OCI-LY7 (cell line): ENCODE measurements around the gene HOMER3. TPM values are rescaled to one million over a fixed set of nuclear protein-coding genes. Genes with fewer than 3 reads are reported as not detected.

Experiments used
- BruUV-seq: library from RNA; stranded (reverse); fragments of 400-500 nt; replicated peaks from 2 replicates; lab custom pipeline; 2021; lab: Mats Ljungman, UMichigan
- CTCF ChIA-PET: fragments of 300-600 bp; sonication (Branson Sonifier 250); formaldehyde crosslinking; loops from one replicate; lab custom pipeline; 2022; ENCODE audit warnings: antibody characterized with exemption; ENCODE audit not compliant: unreplicated experiment; lab: Charles Lee
- POLR2A ChIA-PET: fragments of 300-600 bp; sonication (Branson Sonifier 250); formaldehyde crosslinking; loops from one replicate; lab custom pipeline; 2022; ENCODE audit warnings: antibody characterized with exemption; lab: Charles Lee
- DNase-seq: peaks from one replicate; pipeline ENCODE4 v3.0.0-alpha.2; 2015; ENCODE audit warnings: low spot score
- H2AFZ ChIP-seq: fragments of 200-600 bp; sonication (generic), shearing (Covaris generic); 2 replicates; pipeline ENCODE4 v1.6.1; 2014; ENCODE audit warnings: mild to moderate bottlenecking, antibody characterized with exemption, low read length, moderate library complexity
- H3K27ac ChIP-seq: fragments of 200-600 bp; sonication (generic); 2 replicates; pipeline ENCODE4 v1.5.1; 2014; ENCODE audit warnings: mixed run types, low read depth, mild to moderate bottlenecking, moderate library complexity, low read length, inconsistent platforms; ENCODE audit not compliant: poor library complexity, severe bottlenecking
- H3K36me3 ChIP-seq: fragments of 200-600 bp; sonication (generic); 2 replicates; pipeline ENCODE4 v1.6.1; 2014; ENCODE audit warnings: mild to moderate bottlenecking, antibody characterized with exemption, low read length, moderate library complexity, mixed read lengths; ENCODE audit not compliant: insufficient read depth
- H3K4me1 ChIP-seq: fragments of 200-600 bp; sonication (generic); 2 replicates; pipeline ENCODE4 v1.5.1; 2014; ENCODE audit warnings: mild to moderate bottlenecking, low read length; ENCODE audit not compliant: insufficient read depth, poor library complexity, severe bottlenecking
- H3K4me2 ChIP-seq: fragments of 200-600 bp; sonication (generic); 2 replicates; pipeline ENCODE4 v1.6.1; 2014; ENCODE audit warnings: mild to moderate bottlenecking, low read length
- H3K4me3 ChIP-seq: fragments of 200-600 bp; sonication (generic); 2 replicates; pipeline ENCODE4 v1.5.1; 2014; ENCODE audit warnings: mild to moderate bottlenecking, low read depth, low read length; ENCODE audit not compliant: poor library complexity, severe bottlenecking
- H3K79me2 ChIP-seq: fragments of 200-600 bp; sonication (generic); 2 replicates; pipeline ENCODE4 v1.6.1; 2016; ENCODE audit warnings: low read depth, mild to moderate bottlenecking, low read length, moderate library complexity, mixed read lengths; ENCODE audit not compliant: insufficient read depth
- H3K9me2 ChIP-seq: fragments of 200-600 bp; sonication (generic); 2 replicates; pipeline ENCODE4 v1.6.1; 2016; ENCODE audit warnings: mild to moderate bottlenecking, low read length, mixed read lengths; ENCODE audit not compliant: insufficient read depth
- H3K9me3 ChIP-seq: fragments of 200-600 bp; sonication (generic); 2 replicates; pipeline ENCODE4 v1.6.1; 2014; ENCODE audit warnings: mild to moderate bottlenecking, mixed run types, low read length, mixed read lengths
- H4K20me1 ChIP-seq: fragments of 200-600 bp; sonication (generic); 2 replicates; pipeline ENCODE4 v1.6.1; 2014; ENCODE audit warnings: mild to moderate bottlenecking, antibody characterized with exemption, low read length, moderate library complexity, mixed read lengths; ENCODE audit not compliant: insufficient read depth
- EZH2phosphoT487 ChIP-seq: fragments of 200-600 bp; sonication (generic); IDR thresholded peaks from 2 replicates; pipeline ENCODE4 v1.6.1; 2018; ENCODE audit warnings: low read depth, borderline replicate concordance, mild to moderate bottlenecking, mixed run types, antibody characterized with exemption, low read length, moderate library complexity, mixed read lengths
- intact Hi-C: fragments of 100-400 bp; cut with micrococcal nuclease; formaldehyde crosslinking; loops from one replicate; pipeline ENCODE4 v1.10.0; 2022; ENCODE audit not compliant: unreplicated experiment
- total RNA-seq, 2 experiments: library from RNA; depleted of rRNA in 1 of 2; stranded (reverse); fragments of >200 nt in 1 of 2; shearing (Covaris generic) in 1 of 2; gene quantifications; 2 replicates each; pipeline ENCODE4 v1.2.3, GENCODE V29; 2014 to 2022
- TF ChIP-seq, protein P1 (sequence below): fragments of 200-600 bp; sonication (generic); conservative IDR thresholded peaks from 2 replicates; pipeline ENCODE4 v1.5.1; 2014; ENCODE audit warnings: mild to moderate bottlenecking, antibody characterized with exemption, low read length, moderate library complexity, mixed read lengths

The HOMER3 gene
- total RNA-seq, 2 experiments from 2014 or later: 15.5 to 16.1 TPM

DNA sequence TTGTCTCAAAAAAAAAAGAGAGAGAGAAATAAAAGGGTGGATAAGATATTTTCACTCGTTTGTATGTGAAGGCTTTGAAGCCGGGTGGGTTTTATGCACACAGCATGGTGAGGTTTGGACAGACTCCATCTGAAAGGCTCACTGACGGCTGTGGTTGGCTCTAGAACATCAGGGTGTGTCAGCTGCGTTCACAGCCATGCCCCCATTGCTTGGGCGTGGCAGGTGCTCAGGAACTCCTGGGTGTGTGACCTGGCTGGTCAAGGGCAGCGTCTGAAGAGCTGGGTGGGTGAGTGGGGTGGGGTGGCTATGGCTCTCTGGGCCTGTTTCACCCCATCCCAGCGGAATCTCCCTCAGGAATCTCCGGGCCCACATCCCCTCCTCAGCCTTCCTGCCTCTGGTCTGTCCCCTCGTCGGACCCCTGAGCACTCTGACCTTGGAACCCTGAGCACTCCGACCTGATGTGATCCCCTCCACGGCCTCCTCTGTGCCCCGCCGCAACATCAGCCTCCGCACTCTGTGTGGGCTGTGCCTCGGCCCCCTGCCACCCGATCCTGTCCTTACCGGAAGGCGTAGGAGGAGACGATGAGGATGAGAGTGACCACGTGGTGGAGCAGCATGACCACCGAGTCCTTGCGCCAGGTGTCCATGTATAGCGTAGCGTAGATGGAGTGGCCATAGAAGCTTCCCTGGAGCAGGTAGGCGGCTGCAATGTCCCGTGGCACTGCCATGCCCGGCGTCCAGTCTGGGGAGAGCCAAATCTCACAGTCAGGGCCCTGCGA is 57.3 kb downstream of the HOMER3 start:
- Histone ChIP-seq H4K20me1 (no peaks in the 10 kb centered on the region), H3K4me2 (no peak overlapping the region), H3K9me2 (no peaks in the 10 kb centered on the region), H3K79me2 (no peaks in the 10 kb centered on the region), H2AFZ (no peak overlapping the region), H3K9me3 (no peaks in the 10 kb centered on the region), H3K4me3 (no peak overlapping the region), H3K36me3 (no peaks in the 10 kb centered on the region), H3K27ac (no peak overlapping the region), H3K4me1 (no peaks in the 10 kb centered on the region)
- no TSS peak for BruUV-seq
- CTCF ChIA-PET: no interaction called here
- POLR2A ChIA-PET: no interaction called here
- DNase-seq: no peak
- intact Hi-C loops: no loop called here
- TF ChIP-seq EZH2phosphoT487: no peak
- TF ChIP-seq, protein P1, sequence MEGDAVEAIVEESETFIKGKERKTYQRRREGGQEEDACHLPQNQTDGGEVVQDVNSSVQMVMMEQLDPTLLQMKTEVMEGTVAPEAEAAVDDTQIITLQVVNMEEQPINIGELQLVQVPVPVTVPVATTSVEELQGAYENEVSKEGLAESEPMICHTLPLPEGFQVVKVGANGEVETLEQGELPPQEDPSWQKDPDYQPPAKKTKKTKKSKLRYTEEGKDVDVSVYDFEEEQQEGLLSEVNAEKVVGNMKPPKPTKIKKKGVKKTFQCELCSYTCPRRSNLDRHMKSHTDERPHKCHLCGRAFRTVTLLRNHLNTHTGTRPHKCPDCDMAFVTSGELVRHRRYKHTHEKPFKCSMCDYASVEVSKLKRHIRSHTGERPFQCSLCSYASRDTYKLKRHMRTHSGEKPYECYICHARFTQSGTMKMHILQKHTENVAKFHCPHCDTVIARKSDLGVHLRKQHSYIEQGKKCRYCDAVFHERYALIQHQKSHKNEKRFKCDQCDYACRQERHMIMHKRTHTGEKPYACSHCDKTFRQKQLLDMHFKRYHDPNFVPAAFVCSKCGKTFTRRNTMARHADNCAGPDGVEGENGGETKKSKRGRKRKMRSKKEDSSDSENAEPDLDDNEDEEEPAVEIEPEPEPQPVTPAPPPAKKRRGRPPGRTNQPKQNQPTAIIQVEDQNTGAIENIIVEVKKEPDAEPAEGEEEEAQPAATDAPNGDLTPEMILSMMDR: no peak

DNA sequence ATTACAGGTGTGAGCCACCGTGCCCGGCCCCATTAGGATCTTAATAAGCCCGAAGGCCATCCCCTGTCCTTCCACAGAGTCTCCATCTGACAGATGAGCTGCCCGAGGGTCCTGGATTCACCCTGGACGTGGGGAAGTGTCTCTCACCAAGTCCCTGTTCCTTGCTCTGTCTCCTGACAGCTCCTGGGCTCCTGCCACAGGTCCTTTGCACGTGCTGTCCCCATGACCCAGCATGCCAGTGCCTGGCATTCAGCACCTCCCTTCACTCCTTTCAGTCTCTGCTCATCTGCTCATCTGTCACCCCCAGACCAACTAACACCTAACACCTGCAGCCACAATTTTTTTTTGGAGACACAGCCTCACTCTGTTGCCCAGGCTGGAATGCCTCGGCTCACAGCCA is 59.5 kb downstream of the HOMER3 start:
- Histone ChIP-seq H2AFZ (no peak overlapping the region), H3K4me1 (no peaks in the 10 kb centered on the region), H3K36me3 (no peaks in the 10 kb centered on the region), H3K4me3 (no peak overlapping the region), H4K20me1 (no peaks in the 10 kb centered on the region), H3K9me2 (no peaks in the 10 kb centered on the region), H3K79me2 (no peaks in the 10 kb centered on the region), H3K4me2 (no peak overlapping the region), H3K9me3 (no peaks in the 10 kb centered on the region), H3K27ac (no peak overlapping the region)
- TF ChIP-seq, protein P1: no peak
- no peak for TF ChIP-seq EZH2phosphoT487
- intact Hi-C loops: no loop called here
- BruUV-seq: no TSS peak
- DNase-seq: no peak
- ChIA-PET CTCF (no interaction called here), POLR2A (no interaction called here)
